Measurements from ENCODE around the gene FAF1.

GRCh38 chr1:50930965-50931737 is 28.9 kb downstream of the FAF1 start:
- TF ChIP-seq CTCF (conservative IDR thresholded peaks at IDR 0.05; ENCODE audit: low read depth, low read length) = no peak
- no peak for TF ChIP-seq EZH2phosphoT487 (IDR thresholded peaks at IDR 0.05; ENCODE audit: borderline replicate concordance, low read length)

Measured in PC-3 (cell line).